Activated gamma-delta T cell treated with anti-CD3 and anti-CD28 coated beads, Interleukin-2, amount 50 U/mL, for 16 hours (primary cell): ENCODE measurements around the gene IVNS1ABP.
"Not testable (repeated sequence)": the region's sequence is repeated elsewhere in the genome, so short reads cannot be mapped to it uniquely, and the experiment has no call there.

Experiments used
- DNase-seq: peaks from one replicate; pipeline ENCODE4 v3.0.0-alpha.2; 2020; ENCODE audit warnings: low read depth

IVNS1ABP gene

DNA sequence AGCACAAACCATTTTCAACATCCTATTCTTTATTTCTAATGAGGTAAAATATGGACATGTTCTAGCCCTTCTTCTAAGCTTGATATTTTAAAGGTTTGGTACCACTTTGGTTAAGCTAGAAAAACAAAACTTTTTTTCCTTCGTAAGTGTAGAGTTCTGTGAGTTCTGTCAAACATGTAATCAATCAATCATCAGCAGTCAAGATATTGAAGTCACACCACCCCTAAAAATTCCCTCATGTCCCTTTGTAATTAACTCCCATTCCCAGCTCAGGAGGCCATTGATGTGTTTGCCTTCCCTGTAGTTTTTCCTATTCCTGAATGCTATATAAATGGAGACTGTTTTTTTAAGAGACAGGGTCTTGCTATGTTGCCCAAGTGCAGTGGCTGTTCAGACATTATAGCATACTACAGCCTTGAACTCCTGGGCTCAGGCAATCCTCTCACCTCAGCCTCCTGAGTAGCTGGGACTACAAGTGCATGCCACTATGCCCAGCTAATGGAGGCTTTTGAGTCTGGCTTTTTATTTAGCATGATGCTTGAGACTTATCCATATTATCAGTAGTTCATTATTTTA is 23.0 kb downstream of the IVNS1ABP start:
- no peak for DNase-seq

DNA sequence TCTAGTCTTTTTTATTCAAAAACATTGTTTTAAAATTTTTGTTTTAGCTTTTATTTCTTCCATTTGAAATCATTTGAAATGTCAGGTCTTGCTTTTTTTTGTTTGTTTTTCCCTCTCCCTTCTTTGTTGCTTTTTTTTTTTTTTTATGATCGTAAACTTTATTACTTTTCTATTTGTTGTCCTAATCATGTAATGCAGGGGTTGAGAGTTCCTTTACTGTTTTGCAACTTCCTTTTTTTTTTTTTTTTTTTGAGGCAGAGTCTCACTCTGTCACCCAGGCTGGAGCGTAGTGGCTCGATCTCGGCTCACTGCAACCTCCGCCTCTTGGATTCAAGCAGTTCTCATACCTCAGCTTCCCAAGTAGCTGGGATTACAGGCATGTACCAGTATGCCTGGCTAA is 24.8 kb downstream of the IVNS1ABP start:
- no peak for DNase-seq

DNA sequence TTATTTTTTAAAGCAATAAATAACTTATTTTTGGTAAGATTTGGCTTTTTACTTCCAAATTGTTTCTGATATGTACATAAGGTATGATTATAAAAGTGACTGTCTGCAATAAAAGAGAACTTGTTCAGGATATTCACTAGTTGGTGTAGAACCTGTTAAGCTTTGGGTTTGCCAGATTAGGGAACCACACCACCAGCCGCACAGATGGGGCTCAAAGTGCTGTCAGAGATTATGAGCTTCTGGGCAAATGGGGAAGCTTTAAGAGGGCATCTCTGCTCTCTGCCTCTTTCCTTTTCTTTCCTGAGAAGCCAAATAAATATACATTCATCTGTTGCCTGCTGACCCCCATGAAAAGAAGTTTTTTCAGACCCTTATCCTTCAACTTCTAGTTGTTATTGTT is 25.4 kb downstream of the IVNS1ABP start:
- DNase-seq: no peak

DNA sequence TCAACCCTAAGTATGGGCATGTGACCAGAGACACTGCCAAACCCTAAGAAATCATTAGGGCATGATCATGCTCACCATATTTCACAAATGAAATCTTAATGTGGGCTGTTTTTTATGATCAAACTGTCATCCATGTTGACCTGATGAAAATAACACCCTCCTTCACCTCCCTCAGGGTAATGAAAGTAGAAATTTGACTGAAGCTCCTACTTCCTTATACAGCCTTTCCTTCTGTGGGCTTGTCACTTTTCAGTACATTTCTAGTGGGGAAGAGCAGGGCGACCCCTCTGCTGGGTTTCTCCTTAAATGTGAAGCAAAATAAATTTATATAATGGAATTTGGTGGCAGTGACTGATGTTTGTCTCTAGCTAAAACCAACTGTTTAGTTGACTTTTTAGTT is 25.9 kb downstream of the IVNS1ABP start:
- DNase-seq: no peak

DNA sequence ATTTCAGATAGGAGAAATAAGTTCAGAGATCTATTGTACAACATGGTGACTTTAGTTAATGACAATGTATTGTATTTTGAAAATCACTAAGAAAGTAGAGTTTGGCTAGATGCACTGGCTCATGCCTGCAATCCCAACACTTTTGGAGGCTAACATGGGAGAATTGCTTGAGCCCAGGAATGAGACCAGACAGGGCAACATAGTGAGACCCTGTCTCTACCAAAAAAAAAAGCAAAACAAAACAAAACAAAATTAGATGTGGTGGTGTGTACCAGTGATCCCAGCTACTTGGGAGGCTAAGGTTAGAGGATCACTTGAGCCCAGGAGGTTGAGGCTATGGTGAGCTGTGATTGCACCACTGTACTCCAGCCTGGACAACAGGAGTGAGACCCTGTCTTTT is 27.2 kb downstream of the IVNS1ABP start:
- DNase-seq: no peak

DNA sequence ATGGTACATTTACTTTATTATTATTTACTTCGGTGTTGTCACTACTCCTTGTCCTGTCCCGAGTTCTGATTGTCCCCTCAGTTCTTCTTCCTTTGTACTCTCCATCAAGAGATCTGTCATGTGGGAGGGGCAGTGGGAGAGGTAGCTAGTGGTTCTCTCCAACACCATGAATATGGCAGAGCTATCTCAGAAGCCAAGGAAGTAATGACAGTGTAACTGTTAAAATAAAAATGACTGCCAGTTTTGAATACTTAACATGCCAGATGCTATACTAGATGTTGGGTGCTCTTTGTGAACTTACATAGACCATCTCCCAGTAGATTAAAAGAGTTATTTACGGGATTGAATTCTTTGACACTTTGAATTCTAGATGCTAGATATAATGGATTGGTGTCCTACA is 28.6 kb downstream of the IVNS1ABP start:
- no peak for DNase-seq

DNA sequence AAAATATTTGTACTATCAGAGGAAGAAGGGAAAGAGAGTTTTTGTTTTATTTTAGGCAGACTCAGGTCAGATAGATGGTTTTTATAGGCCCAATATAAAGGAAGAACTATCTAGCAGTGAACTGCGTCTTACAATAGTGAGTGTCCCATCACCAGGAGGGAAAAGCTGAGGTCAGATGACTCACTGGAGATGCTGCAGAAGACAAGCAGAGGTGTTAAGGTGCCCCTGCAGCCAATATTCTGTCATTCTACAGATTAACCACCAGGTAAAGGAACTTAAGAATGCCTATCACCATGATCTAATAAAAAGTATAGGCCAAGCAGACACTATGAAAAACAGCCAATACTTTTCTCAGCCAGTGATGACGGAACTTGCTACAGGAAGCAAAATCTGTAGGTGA is 29.6 kb downstream of the IVNS1ABP start:
- DNase-seq: no peak

DNA sequence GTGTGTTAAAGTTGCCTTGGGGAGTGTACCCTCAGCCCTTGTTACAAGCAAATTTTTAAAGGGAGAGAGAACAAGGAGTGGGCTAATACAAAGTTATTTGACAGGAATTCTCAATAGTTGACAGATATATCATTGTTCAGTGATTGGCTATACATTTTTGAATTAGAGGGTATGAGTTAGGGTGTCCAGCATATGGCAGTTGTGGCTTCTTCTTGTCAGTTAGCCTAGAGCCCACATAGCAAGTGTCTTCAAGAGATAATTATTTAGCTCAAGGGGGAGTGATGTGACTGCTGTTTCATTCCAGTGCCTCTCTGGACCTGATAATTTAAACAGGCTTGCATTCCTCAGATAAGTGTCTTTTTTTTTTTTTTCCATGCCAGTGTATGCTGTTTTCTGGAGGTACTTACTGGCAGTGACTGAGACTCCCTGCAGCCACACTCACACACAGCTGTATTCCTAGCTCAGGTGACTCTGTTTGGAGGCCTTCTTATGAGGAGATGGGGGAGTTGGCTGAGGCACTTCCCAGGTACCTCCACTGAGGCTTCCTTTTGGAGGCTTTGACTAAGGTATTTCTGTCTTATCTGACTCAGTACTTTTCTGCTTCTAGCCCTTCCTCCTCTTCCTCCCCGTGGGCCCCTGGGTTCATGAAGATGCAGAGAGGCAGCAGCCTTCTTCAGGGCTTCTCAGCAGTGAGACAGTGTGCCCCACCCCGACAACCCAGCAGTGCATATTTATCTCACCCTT is 32.3 kb downstream of the IVNS1ABP start:
- DNase-seq: no peak

DNA sequence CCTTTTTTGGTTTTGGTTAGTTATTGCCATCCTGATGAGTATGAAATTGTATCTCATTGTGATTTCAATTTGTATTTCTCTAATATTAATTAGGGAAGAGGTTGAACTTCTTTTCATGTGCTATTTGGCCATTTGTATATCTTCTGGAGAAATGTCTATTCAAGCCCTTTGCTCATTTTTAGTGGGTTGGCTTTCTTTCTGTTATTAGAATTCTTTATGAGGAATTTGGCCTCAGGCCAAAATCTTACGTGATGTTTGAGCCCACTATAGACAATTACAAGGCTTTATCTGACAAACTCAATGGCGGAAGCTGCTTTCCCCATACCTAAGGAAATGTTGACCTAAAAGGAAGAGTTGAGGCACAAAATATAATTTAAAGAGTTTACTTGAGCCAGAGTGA is 32.9 kb downstream of the IVNS1ABP start:
- DNase-seq: no peak

DNA sequence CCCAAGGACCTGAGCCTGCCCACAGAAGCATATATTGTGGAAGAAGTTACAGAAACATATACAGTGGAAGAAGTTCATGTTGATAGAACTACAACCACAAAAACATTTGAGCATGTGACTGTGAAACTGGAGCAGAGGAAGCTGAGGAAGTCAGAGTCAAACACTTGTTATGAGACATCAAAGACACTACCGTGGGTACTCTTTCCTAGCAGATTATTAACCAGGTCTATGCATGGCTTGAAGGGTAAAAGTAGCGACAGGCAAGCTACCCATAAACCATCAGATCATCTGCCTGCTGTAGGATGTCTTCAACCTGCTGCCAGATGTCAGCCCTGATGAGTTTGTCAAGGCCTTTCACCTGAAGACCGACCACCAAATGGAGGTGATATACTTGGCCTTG is 35.8 kb downstream of the IVNS1ABP start:
- no peak for DNase-seq

DNA sequence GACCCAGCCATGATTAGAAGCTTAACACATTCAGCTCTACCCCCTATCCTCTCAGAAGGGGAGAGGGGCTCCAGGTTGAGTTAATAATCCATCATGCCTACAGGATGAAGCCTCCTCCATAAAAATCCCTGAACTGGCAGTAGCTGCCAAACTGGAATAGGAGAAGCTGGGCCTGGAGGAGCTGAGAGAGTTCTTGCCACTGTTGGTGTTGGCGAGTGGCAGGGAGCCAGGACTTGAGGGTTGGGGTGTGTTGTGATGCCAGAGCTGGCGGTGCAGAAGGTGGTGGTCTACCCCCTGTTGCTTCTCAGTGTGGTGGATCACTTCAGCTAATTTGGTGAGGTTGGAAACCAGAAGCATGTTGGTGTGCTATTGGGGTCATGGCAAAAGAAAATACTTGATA is 36.5 kb downstream of the IVNS1ABP start:
- DNase-seq: no peak

DNA sequence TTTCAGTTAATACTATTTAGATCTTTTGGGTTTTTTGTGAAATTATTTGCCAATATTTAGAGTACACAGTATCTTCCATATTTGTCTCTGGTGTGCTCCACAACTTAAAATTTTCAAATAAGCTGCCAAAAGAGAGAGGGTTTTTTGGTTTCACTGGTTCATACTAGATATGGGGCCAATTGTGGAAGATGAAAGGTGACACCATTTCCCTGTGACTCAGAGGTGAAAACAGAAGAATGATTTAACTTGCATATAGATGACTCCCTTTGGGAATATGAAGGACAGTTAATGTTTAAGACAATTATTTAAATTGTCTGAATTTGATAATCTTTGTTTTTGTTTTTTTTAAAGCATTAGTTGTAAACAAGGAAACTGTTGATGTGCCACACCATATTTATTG is 37.5 kb downstream of the IVNS1ABP start:
- no peak for DNase-seq

DNA sequence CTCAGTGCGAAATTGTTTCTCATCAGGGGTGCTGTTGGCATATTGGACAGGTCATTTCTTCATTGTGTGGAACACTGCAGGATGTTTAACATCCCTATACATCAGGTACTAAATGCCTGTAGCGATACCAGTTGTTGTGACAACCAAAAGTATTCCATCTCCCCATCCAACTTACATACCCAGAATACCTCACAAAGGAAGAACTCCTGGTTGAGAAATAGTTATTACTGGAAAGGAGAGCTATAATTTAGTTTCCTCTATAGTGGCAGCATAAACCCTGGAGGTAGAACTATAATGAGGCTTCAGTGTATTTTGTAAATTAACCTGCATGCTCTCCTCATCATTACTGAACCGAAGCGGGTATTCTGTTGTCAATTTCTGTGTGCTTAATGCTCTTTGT is 45.1 kb downstream of the IVNS1ABP start:
- DNase-seq: no peak

DNA sequence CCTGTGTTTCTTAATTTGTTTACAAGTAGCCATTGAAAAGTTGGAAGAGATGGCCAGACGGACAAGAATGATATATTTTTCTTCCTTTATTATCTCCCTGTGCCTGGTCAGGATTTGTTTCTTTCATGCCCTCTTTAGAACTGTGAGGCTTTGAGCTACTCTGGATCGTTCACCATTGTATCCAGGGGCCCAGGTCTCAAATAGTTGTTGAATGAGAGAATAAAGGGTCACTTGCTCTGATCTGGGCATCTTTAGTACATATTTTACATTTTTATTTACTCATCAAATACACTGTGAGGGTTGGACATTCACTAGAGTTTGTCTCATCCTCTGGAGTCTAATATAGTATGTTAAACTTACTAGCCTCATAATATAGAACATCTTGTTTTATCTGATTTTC is 48.7 kb downstream of the IVNS1ABP start:
- no peak for DNase-seq

DNA sequence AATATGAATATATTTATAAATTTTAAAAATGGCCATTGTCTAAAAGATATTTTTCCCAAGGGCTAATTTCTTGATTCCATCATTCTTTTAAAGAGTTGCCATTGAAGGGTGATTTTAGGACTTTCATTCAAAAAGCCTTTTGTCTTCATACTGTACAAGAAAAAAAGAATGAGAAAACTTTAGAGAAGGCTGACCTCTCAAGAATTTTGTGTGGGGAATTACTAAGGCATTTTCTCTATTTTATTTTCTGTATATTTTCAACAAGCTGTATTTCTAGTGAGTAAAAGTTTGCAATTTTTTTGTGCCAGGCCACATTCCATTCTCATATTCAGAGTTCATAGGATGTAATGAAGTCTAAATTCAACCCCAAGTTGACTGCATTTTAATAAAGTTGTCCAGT is 49.3 kb downstream of the IVNS1ABP start:
- DNase-seq: no peak

DNA sequence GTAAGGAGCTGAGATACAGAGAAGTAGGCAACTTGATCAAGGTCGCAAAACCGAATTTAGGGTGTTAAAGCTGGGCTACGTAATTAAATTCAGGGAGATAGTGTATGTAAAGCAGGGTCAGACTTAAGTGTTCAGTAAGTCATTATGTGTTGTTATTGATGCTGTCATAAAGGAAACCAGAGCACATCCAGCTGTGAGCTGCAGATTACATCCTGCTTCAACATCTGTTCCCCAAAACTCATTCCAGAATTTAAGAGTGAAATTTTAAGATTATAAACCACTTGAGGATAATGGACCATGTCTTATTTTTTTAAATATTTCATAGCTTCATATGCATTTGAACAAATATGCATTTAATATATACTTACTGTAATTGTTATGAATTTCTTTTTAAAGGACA is 49.7 kb downstream of the IVNS1ABP start:
- DNase-seq: no peak

DNA sequence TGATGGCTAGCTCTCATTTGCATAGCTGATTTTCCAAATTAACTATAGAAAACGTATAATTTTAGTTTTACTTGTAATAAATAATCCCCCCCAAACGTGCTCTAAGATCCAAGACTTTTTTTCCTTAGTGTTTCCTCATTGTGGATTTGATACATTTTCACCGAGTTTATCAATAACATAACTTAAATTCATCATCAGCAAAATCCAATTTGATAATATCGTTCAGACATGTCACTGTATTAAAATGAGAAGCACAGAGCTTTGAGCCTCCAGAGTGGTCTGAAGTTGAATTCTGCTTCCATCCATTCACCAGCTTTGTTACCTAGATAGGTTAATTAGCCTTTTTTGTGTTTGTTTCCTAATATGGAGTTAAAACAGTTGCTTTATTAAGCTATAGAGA is 51.7 kb downstream of the IVNS1ABP start:
- DNase-seq: no peak

DNA sequence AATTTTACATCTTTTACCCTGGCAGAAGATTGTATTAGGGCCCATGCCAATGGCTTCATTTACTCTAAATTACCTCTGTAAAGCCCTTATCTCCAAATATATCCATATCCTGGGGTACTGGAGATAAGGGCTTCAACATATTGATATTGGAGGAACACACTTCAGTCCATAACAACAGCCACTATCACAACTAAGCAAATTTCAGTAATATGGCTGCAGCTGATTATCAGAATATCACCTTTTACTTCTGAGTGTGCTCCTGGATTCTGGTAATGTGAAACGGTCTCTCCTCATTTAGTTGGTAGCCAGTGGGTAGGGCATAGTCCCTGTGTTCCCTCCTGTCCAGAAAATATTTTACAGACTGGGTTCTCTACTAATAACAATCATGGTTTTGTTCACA is 53.3 kb downstream of the IVNS1ABP start:
- no peak for DNase-seq

DNA sequence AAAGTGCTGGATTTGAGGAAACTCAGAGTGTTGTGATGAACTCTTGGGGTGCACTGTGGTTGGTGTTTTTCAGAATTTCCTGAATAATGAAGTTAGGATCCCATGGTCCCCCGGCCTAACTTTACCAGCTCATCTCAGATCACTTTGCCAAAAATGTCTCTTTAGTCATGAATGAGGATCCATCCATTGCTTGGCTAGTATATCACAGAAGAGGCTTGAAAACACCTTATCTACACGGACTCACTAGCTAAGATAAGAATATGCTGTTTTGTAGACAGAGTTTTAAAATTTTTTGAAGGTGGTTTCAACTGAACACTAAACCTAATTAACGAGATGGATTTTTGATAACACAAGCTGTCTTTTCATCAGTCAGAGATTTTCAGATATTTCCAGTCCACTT is 53.8 kb downstream of the IVNS1ABP start:
- DNase-seq: no peak

DNA sequence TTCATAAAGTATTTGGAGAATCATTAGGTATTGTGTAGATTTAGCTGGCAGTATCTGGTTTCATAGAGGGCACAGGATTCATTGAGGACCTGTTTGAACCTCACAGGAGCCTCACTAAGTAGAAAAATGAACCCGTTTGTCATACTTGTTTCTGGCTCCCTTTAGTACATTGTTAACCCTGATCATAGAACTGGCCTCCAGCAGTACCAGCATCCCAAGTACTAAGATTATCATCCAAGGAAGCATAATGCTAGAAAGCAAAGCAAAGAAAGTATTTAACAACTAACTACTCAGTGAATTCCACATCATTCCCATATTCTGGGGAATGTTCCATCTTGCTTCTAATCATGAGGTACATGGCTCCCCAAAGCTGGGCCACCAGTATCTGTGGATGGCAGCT is 54.9 kb downstream of the IVNS1ABP start:
- no peak for DNase-seq

DNA sequence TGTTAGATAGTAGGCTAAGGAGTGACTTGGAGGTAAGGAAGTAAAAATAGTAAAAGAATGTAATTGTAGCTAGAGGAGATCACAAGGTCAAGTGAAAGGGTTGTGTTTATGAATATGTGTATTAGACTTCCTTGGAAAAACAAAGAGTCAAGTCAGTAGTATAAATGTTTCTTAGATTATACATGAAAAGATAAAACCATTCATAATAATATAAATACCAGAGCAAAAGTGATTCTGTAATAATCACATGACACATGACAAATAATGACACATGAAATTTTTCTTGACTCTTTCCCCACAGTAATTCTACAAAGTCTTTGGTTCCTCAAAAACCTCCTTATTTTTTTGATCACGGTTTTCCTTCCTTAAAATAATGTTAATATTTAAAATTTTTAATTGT is 56.4 kb downstream of the IVNS1ABP start:
- DNase-seq: no peak

DNA sequence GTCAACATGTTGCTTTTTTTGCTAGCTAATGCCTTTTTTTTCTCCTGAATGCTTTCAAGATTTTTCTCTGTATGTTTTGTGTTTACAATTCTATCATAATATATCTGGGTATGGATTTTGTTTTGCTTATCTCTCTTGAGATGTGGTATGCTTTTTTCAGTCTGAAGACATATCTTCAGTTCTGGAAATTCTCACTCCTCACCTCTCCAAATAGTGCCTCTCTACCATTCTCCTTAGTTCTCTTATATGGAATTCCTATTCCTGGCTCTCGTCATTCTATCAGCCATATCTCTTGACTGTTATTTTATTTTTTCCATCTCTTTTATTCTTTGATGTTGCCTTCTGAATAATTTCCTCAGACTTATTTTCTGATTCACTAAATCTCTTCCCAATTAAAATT is 58.4 kb downstream of the IVNS1ABP start:
- DNase-seq: no peak

DNA sequence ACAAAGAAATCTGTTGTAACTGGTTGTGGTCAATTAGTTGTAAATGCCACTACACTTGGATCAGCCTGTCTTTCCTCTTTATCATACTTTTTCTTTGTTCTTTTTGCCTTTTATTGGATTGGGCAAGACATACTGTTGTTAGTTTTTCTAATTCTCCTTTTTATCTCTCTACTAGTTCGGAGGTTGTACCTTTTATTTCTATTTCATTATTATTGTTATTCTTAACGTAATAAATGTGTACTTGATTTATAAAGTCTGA is 59.2 kb downstream of the IVNS1ABP start:
- no peak for DNase-seq

DNA sequence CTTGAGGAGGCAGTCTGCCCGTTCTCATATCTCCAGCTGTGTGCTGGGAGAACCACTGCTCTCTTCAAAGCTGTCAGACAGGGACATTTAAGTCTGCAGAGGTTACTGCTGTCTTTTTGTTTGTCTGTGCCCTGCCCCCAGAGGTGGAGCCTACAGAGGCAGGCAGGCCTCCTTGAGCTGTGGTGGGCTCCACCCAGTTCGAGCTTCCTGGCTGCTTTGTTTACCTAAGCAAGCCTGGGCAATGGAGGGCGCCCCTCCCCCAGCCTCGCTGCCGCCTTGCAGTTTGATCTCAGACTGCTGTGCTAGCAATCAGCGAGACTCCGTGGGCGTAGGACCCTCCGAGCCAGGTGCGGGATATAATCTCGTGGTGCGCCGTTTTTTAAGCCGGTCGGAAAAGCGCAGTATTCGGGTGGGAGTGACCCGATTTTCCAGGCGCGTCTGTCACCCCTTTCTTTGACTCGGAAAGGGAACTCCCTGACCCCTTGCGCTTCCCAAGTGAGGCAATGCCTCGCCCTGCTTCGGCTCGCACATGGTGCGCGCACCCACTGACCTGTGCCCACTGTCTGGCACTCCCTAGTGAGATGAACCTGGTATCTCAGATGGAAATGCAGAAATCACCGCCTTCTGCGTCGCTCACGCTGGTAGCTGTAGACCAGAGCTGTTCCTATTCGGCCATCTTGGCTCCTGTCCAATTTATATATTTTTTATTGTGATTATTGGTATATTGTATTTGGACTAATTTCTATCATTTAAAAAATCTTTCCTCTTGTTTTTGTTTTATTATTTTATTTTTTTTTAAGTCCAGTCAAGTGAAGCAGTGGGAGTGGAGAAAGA is 59.7 kb downstream of the IVNS1ABP start:
- DNase-seq: not testable (repeated sequence)
